HG03460 (cell line): ENCODE results near the gene TGM3.

Experiments
- ATAC-seq: cut with Tn5 transposase; IDR thresholded peaks from one replicate; pipeline ENCODE4 v1.9.1; 2021; ENCODE audit not compliant: unreplicated experiment

The TGM3 gene

DNA sequence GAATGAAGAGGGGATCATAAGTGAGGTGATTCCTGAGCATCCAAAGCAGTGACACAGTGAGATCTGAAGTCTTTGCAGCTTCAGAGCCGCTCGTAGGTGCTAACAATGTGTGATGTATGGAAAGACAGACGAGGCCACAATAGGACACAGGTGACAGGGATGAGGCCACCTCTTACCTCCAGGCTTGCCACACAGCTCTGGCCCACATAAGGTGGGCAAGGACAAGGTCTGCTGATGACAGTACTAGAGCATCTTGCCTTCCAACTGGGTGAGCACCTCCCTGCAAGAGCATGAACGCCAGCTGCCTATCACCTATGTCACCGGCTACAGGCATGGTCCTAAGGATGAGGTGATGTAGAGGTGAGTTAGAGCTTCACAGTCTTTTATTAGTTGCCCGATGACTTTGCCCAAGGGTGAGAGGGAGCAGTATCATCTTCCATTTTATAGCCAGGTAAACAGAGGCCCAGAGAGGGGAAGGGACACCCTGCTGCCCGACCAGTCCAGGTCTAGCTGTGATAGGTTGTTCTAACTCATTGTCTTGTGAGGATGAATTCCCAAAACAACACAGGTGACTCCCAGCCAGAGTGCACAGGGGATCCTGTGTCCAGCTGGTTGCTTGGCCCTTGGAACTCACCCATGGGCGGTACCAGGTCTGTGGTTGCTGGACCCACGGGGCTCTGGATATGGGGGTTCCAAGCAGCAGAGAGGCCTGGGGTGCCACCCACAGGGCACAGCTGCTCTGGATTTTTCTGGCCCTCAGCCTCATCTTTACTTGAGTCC, 78.7 kb downstream of the TGM3 start:
- ATAC-seq = no peak

- ATAC-seq = no peak
Observed at GRCh38 chr20:2378893-2379292, 83.1 kb downstream of the TGM3 start.

DNA sequence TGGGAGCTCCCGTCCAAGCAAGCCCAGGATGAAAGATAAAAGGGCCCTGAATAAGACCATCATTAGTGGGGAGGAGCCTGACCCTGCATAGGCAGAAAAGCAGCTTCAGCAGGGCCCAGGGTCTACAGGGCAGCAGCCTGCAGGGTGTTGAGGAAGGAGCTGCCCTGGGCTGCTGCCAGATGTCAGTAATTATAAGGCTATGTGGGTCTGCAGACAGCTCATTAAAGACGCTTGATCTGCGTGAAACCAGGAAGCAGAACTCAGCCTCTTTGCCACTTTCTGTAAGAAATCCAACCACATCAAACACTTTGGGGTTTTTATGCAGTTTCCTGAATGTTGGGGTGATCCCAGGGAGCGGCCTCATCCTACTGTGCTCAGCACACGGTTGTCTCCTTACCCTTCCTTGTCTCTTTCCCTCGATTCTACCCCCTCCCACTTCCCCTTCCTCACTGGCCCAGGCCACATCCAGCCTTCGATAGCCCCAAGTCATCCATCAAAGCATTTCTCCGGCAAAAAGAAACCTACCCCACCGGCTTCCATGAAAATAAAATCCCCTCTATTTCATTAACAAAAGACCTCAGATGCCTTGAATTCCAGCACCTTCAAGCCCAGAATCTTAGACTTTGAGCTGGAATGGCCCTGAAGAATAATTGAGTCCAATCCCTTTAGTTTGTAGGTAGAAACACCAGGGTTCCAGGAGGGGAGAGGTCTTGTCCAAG, 83.9 kb downstream of the TGM3 start:
- no peak for ATAC-seq

- no peak for ATAC-seq
Observed at GRCh38 chr20:2380601-2381000, 84.8 kb downstream of the TGM3 start, which contains the start of gene TGM6. TGM6 (plus strand) TSS chr20:2380901; CDS start chr20:2380969, 68 bp downstream.

GRCh38 chr20:2381303-2381702, 85.5 kb downstream of the TGM3 start:
- no peak for ATAC-seq

DNA sequence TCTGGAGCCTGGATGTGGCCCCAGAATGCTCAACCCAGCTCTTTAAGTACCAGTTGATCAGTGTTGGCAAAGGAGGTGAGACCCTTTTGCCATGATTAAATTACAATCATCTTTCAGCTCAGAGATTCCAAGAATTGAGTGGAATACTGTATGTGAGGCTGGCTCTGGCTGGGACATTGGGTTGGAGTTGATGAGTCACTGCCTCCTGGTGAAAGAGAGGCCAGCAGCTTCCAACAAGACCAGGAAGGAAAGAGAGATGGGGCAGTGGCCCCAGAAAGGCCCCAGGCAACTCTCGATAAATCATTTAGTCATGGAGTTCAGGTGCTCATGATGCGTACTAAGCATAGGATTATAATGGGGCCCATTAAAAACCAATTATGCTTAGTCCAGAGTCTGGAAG, 87.0 kb downstream of the TGM3 start:
- no peak for ATAC-seq

DNA sequence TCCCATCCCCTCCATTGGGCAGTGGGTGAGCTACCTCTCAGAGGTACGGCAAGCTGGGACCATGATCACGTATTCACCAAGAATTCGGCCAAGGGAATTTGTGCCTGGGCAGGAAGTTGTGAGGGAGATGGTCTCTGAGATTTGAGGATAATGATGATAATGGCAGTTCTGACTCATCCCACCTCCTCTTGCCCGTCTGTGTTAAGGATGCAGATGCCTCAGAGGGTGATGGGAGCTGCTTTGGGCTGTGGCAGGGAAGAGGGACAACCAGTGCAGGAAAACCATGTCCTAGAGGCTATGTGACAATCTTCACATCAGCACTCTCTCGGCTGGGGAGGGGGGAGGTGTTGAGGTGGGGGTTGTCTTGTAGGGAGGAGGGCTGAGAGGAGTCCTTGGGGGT, 89.2 kb downstream of the TGM3 start:
- no peak for ATAC-seq

GRCh38 chr20:2385496-2385895, 89.7 kb downstream of the TGM3 start:
- no peak for ATAC-seq

DNA sequence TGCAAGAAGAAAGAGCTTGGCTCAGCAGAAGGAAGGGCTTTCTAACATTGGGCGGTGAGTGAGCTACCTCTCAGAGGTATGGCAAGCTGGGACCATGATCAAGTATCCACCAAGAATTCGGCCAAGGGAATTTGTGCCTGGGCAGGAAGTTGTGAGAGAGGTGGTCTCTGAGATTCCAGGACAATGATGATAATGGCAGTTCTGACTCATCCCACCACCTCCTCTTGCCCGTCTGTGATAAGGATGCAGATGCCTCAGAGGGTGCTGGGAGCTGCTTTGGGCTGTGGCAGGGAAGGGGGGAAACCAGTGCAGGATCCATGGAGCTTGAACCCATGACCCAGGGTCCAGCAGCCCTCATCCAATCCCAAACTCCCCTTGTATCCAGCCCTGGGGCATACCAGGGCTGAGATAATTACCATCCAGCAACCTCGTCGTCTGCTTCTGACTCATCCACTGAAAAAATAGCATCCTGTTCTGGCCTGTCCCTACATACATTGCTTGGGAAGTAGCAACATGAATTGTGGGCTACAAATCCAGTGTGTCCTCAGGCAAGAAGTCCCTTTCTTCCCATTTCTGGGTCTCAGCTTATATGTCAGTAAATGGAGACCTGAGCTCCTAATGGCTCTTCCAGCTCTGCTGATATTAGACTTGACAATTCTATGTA, 90.8 kb downstream of the TGM3 start:
- ATAC-seq = no peak

GRCh38 chr20:2387180-2387577, 91.4 kb downstream of the TGM3 start:
- no peak for ATAC-seq

GRCh38 chr20:2387580-2387979, 91.8 kb downstream of the TGM3 start:
- no peak for ATAC-seq
